B cell (primary cell): Measurements from ENCODE around the gene NMNAT2. TPM values are rescaled to one million over a fixed set of nuclear protein-coding genes. Genes with fewer than 3 reads are reported as not detected.

Source experiments
- ATAC-seq: fragments of 200-7000 bp; cut with Tn5 transposase; one replicate; pipeline ENCODE4 v1.10.0; 2021; ENCODE audit warnings: low read depth, mild to moderate bottlenecking, moderate number of reproducible peaks, moderate library complexity
- CTCF ChIA-PET: fragments of 350-600 bp; sonication (Branson Sonifier 250); formaldehyde crosslinking; loops from one replicate; lab custom pipeline; 2021; ENCODE audit warnings: antibody characterized with exemption, inconsistent platforms; lab: Charles Lee
- POLR2A ChIA-PET: fragments of 350-600 bp; sonication (Branson Sonifier 250); formaldehyde crosslinking; loops from one replicate; lab custom pipeline; 2021; ENCODE audit warnings: antibody characterized with exemption; lab: Charles Lee
- DNase-seq: peaks from one replicate; pipeline ENCODE4 v3.0.0; 2013
- H2AFZ ChIP-seq: 2 replicates; pipeline ENCODE4 v1.6.1; 2012; ENCODE audit warnings: mild to moderate bottlenecking, low read depth, low read length; ENCODE audit not compliant: insufficient read depth, poor library complexity, severe bottlenecking
- H3K27ac ChIP-seq, 2 donors: 1 replicate in 1 of 2; 2 replicates in 1 of 2; pipeline ENCODE4 v1.5.1; 2012 to 2013; ENCODE audit warnings: low read length in 2 of 2, mild to moderate bottlenecking in 2 of 2, moderate library complexity in 1 of 2
- H3K27me3 ChIP-seq, 4 experiments: fragments of 200-600 bp in 1 of 4; sonication (generic) in 1 of 4; replicated peaks in 1 of 4; 1 replicate in 2 of 4; 2 replicates in 2 of 4; pipeline versions ENCODE4 v1.6.1 to v1.7.0; 2013 to 2016; ENCODE audit warnings: low read length in 3 of 4, mild to moderate bottlenecking in 2 of 4, mixed read lengths in 1 of 4, moderate library complexity in 1 of 4; ENCODE audit not compliant: insufficient read depth in 4 of 4, control insufficient read depth in 3 of 4; ENCODE audit errors: control extremely low read depth in 1 of 4
- H3K36me3 ChIP-seq, 2 experiments: replicated peaks in 1 of 2; 1 replicate in 1 of 2; 2 replicates in 1 of 2; pipeline versions ENCODE4 v1.6.1 to v1.7.1; 2013; ENCODE audit warnings: low read length in 1 of 2; ENCODE audit not compliant: insufficient read depth in 2 of 2, control insufficient read depth in 1 of 2; ENCODE audit errors: control extremely low read depth in 1 of 2, extremely low read depth in 1 of 2
- H3K4me1 ChIP-seq, 2 donors: fragments of 200-600 bp in 1 of 2; sonication (generic) in 1 of 2; 1 replicate in 1 of 2; 2 replicates in 1 of 2; pipeline versions ENCODE4 v1.5.1 to v1.6.1; 2013 to 2017; ENCODE audit warnings: low read length in 2 of 2; ENCODE audit not compliant: control insufficient read depth in 2 of 2, insufficient read depth in 2 of 2
- H3K4me2 ChIP-seq: replicated peaks from 2 replicates; pipeline ENCODE3; 2012; ENCODE audit warnings: mild to moderate bottlenecking, low read depth, low read length; ENCODE audit not compliant: poor library complexity, severe bottlenecking
- H3K4me3 ChIP-seq, 5 experiments: fragments of 200-600 bp in 1 of 5; sonication (generic) in 1 of 5; 1 replicate in 3 of 5; 2 replicates in 2 of 5; pipeline versions ENCODE4 v1.5.1 to v1.7.0; 2011 to 2016; ENCODE audit warnings: low read length in 4 of 5, mild to moderate bottlenecking in 4 of 5, low read depth in 2 of 5, control low read depth in 1 of 5, moderate library complexity in 1 of 5; ENCODE audit not compliant: insufficient read depth in 1 of 5; ENCODE audit errors: control extremely low read depth in 1 of 5, extremely low read depth in 1 of 5
- H3K79me2 ChIP-seq: fragments of 200-600 bp; sonication (generic); one replicate; pipeline ENCODE4 v1.6.0; 2016; ENCODE audit warnings: low read length; ENCODE audit not compliant: control insufficient read depth, insufficient read depth
- H3K9ac ChIP-seq: fragments of 200-600 bp; sonication (generic); 2 replicates; pipeline ENCODE4 v1.6.1; 2017; ENCODE audit warnings: mild to moderate bottlenecking, low read length, moderate library complexity
- H3K9me3 ChIP-seq, 3 donors: one replicate each; pipeline versions ENCODE4 v1.6.1 to v1.7.1; 2013; ENCODE audit warnings: low read length in 2 of 3; ENCODE audit not compliant: control insufficient read depth in 2 of 3, insufficient read depth in 1 of 3; ENCODE audit errors: control extremely low read depth in 1 of 3
- H4K20me1 ChIP-seq: 2 replicates; pipeline ENCODE4 v1.6.0; 2012; ENCODE audit warnings: mild to moderate bottlenecking, low read length; ENCODE audit not compliant: insufficient read depth, control insufficient read depth, poor library complexity, severe bottlenecking
- H3K27ac Mint-ChIP-seq: one replicate; pipeline ENCODE4 v1.8.0; 2021; ENCODE audit warnings: mixed read lengths
- H3K27me3 Mint-ChIP-seq: one replicate; pipeline ENCODE4 v1.8.0; 2021; ENCODE audit warnings: mixed read lengths
- H3K4me1 Mint-ChIP-seq: one replicate; pipeline ENCODE4 v1.8.0; 2021; ENCODE audit warnings: mixed read lengths
- H3K4me3 Mint-ChIP-seq: one replicate; pipeline ENCODE4 v1.8.0; 2021; ENCODE audit warnings: mixed read lengths
- H3K9me3 Mint-ChIP-seq: one replicate; pipeline ENCODE4 v1.8.0; 2022; ENCODE audit warnings: mixed read lengths; ENCODE audit not compliant: insufficient read depth
- EZH2 ChIP-seq: IDR thresholded peaks from 2 replicates; pipeline ENCODE4 v1.6.1; 2012; ENCODE audit warnings: borderline replicate concordance, low read depth, mild to moderate bottlenecking, moderate library complexity, low read length; ENCODE audit not compliant: insufficient read depth, poor library complexity, severe bottlenecking
- WGBS: methylation state at CpG from one replicate; pipeline ENCODE4 v1.1.5; 2013; ENCODE audit warnings: missing lambda C conversion rate; ENCODE audit not compliant: insufficient coverage; 5-methylcytosine and 5-hydroxymethylcytosine counted together
- intact Hi-C: fragments of 100-400 bp; cut with micrococcal nuclease; formaldehyde crosslinking; loops from one replicate; pipeline ENCODE4 v1.10.0; 2022
- polyA plus RNA-seq: library from polyadenylated mRNA; depleted of rRNA; stranded (reverse); fragments of >200 nt; gene quantifications from 2 replicates; pipeline ENCODE4 v1.2.3, GENCODE V29; 2012
- total RNA-seq, 2 donors: library from RNA; stranded (reverse); fragments of 120-200 nt in 1 of 2; gene quantifications; 1 replicate in 1 of 2; 2 replicates in 1 of 2; pipeline versions ENCODE4 v1.2.3 to v1.2.4, GENCODE V29; 2013 to 2022
- TF ChIP-seq, protein P1 (sequence below): fragments of 200-600 bp; IDR thresholded peaks from one replicate; pipeline ENCODE4 v1.8.0; 2022; ENCODE audit warnings: antibody characterized with exemption, mild to moderate bottlenecking

The NMNAT2 gene
- total and polyA plus RNA-seq, 2 donors (not counting 1 experiment from before 2014, with no cell fraction given) = not detected

DNA sequence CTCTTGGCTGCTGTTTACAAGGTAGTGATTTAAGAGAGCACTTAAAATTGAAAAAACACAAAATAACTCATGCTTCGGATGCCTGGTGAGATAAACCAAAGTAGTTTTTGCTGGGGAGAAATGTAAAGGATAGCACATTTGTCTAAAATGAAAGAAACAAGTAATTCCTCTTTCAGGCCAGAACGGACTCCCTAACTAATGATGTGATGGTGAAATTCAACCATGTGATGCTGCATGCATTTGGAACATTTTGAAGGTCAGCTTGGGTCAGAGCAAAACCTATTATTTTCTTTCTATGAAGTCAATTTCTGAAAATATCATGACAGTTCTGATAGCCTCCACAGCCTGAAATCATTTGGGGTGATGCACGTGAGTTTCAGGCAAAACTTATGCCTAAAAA is 27.6 kb downstream of the NMNAT2 start:
- TF ChIP-seq EZH2 = no peak
- TF ChIP-seq, protein P1, sequence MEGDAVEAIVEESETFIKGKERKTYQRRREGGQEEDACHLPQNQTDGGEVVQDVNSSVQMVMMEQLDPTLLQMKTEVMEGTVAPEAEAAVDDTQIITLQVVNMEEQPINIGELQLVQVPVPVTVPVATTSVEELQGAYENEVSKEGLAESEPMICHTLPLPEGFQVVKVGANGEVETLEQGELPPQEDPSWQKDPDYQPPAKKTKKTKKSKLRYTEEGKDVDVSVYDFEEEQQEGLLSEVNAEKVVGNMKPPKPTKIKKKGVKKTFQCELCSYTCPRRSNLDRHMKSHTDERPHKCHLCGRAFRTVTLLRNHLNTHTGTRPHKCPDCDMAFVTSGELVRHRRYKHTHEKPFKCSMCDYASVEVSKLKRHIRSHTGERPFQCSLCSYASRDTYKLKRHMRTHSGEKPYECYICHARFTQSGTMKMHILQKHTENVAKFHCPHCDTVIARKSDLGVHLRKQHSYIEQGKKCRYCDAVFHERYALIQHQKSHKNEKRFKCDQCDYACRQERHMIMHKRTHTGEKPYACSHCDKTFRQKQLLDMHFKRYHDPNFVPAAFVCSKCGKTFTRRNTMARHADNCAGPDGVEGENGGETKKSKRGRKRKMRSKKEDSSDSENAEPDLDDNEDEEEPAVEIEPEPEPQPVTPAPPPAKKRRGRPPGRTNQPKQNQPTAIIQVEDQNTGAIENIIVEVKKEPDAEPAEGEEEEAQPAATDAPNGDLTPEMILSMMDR = no peak
- peaks cover 38% of the 10 kb centered on the region for H3K27me3 Mint-ChIP-seq
- Histone ChIP-seq H4K20me1 (no peaks in the 10 kb centered on the region), H3K79me2 (no peaks in the 10 kb centered on the region), H3K4me3 (no peak overlapping the region), H3K9me3 (no peaks in the 10 kb centered on the region), H2AFZ (no peak overlapping the region), H3K4me2 (no peak overlapping the region), H3K36me3 (no peaks in the 10 kb centered on the region), H3K27ac (no peak overlapping the region), H3K27me3 (peaks cover 0 to 7% (median 4%) of the 10 kb centered on the region in 4 experiments), H3K4me1 (no peaks in the 10 kb centered on the region), H3K9ac (no peak overlapping the region)
- DNase-seq = no peak
- WGBS = no CpG with 5 or more reads among the region's 3 CpGs
- ChIA-PET POLR2A (no interaction called here), CTCF (no interaction called here)
- no peak overlapping the region for H3K4me3 Mint-ChIP-seq
- ATAC-seq = no peak
- H3K4me1 Mint-ChIP-seq = no peaks in the 10 kb centered on the region
- intact Hi-C loops = no loop called here
- no peaks in the 10 kb centered on the region for H3K9me3 Mint-ChIP-seq
- no peak overlapping the region for H3K27ac Mint-ChIP-seq

DNA sequence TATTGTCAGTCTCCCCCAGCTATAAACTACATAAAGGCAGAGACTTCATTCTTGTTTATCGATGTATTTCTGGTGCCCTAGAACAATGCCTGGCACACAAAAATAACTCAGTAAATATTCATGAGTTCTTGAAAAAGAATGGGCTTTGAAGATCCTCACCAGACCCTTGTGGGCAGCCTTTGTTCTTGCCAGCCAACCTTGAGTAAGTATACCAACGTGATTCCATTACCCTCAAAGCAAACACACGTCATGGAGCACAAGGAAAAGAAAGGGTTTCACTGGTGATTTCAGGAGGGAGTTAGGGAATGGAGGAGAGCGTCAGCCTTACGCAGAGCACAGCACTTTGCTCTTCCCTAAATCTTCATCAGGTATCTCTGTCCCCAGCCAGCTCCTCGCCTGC is 29.4 kb downstream of the NMNAT2 start:
- Histone ChIP-seq H3K4me2 (no peak overlapping the region), H3K27ac (no peak overlapping the region), H3K27me3 (peaks cover 0 to 7% (median 0%) of the 10 kb centered on the region in 4 experiments), H3K9ac (no peak overlapping the region), H3K36me3 (no peaks in the 10 kb centered on the region), H4K20me1 (no peaks in the 10 kb centered on the region), H3K4me3 (no peak overlapping the region), H3K9me3 (no peaks in the 10 kb centered on the region), H2AFZ (no peak overlapping the region), H3K4me1 (no peaks in the 10 kb centered on the region), H3K79me2 (no peaks in the 10 kb centered on the region)
- no peak for DNase-seq
- Mint-ChIP-seq H3K27ac (no peak overlapping the region), H3K4me3 (no peak overlapping the region), H3K9me3 (no peaks in the 10 kb centered on the region), H3K4me1 (no peaks in the 10 kb centered on the region), H3K27me3 (peaks cover 22% of the 10 kb centered on the region)
- no CpG with 5 or more reads among the region's 6 CpGs for WGBS
- ChIA-PET CTCF (no interaction called here), POLR2A (no interaction called here)
- intact Hi-C loops = no loop called here
- TF ChIP-seq, protein P1 = no peak
- TF ChIP-seq EZH2 = no peak
- ATAC-seq = no peak
